ENCODE data around the gene DVL3.
A peak's percentile ranks its signal among the peaks of the same experiment; 100 is the strongest.

DNA sequence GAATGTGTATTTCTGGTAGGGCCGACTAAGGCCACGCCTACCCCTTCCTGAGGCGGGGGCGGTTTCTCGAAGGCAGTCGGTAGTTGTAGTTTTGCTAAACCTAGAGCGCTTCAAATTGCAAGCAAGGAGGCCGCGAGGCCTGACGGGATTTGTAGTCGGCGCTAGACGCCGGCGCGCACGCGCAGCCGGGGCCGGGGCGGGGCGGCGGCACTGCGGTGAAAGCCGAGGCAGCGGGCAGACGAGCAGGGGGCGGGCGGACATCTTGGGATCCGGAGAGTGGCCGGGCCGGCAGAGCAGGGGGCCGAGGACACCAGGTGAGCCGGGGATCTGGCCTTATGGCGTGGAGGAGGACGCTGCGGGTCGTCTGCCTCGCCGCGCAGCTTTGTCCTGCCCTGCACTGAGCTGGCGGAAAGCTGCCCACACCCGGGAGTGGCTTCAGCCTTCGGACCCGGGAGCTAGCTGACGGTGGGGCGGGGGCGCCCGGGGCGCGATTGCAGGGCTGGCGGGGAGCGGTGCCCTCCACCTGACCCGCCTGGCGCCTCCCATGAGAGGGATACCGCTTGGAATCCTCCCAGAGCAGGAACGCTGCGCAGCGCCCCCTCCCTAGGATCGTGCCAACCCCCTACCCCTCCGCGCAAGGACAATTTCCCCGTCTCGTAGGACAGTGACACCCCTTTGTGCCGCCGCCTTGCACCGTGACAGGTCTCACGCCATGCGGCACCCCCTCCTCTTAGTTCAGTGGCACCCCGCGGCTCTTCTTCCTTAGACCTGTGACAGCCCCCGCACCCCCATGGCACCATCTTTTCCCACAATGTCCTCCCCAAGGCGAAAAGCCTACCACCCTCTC, 19.7 kb downstream of the DVL3 start, which contains the start of gene AP2M1:
- TF ChIP-seq, protein P1, sequence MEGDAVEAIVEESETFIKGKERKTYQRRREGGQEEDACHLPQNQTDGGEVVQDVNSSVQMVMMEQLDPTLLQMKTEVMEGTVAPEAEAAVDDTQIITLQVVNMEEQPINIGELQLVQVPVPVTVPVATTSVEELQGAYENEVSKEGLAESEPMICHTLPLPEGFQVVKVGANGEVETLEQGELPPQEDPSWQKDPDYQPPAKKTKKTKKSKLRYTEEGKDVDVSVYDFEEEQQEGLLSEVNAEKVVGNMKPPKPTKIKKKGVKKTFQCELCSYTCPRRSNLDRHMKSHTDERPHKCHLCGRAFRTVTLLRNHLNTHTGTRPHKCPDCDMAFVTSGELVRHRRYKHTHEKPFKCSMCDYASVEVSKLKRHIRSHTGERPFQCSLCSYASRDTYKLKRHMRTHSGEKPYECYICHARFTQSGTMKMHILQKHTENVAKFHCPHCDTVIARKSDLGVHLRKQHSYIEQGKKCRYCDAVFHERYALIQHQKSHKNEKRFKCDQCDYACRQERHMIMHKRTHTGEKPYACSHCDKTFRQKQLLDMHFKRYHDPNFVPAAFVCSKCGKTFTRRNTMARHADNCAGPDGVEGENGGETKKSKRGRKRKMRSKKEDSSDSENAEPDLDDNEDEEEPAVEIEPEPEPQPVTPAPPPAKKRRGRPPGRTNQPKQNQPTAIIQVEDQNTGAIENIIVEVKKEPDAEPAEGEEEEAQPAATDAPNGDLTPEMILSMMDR (optimal IDR thresholded peaks at IDR 0.05 in 1 of 3, IDR thresholded peaks at IDR 0.05 in 1 of 3, conservative IDR thresholded peaks at IDR 0.05 in 1 of 3; ENCODE audit: extremely low read depth in 1 of 3, insufficient read depth in 2 of 3, low read length in 3 of 3): peak in 2 of 3 experiments; percentile 8 to 28
- TF ChIP-seq EZH2 (IDR thresholded peaks at IDR 0.05; ENCODE audit: low read length): no peak
